NCI-H226 (cell line): ENCODE measurements around the gene ARHGEF37.

ENCODE experiments used
- DNase-seq: peaks from one replicate; pipeline ENCODE4 v3.0.0-alpha.2; 2015

The ARHGEF37 gene

DNA sequence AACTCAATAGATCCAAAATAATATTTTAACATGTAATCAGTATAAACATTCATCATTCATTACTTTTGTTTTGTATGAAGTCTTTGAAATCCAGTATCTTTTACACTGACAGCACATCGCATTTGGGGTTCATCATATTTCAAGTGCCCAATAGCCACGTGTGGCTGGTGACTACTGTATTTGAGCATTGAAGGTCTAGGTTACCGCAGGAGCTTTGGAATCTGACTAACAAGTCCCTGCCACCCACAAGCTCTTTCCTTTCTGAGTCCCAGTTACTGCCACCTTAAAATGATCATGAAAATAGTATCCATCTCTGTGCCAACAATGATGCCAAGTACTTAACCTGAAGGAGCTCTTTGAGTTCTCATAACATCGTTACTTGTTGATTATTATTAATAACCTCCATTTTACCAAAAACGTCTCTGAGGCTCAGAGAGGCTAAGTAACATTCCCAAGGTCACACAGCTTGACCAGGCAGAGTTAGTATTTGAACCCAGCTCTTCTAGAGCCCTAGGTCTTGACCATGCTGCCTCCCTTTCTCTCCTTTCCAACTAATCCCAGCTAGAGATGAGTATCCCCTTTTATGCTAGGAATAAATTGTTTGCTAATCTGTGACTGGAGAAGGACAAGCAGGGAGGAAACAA is 24.2 kb downstream of the ARHGEF37 start:
- DNase-seq, result no peak

- DNase-seq, result peak; percentile 97
Measured at GRCh38 chr5:149605998-149606724, 24.9 kb downstream of the ARHGEF37 start.

DNA sequence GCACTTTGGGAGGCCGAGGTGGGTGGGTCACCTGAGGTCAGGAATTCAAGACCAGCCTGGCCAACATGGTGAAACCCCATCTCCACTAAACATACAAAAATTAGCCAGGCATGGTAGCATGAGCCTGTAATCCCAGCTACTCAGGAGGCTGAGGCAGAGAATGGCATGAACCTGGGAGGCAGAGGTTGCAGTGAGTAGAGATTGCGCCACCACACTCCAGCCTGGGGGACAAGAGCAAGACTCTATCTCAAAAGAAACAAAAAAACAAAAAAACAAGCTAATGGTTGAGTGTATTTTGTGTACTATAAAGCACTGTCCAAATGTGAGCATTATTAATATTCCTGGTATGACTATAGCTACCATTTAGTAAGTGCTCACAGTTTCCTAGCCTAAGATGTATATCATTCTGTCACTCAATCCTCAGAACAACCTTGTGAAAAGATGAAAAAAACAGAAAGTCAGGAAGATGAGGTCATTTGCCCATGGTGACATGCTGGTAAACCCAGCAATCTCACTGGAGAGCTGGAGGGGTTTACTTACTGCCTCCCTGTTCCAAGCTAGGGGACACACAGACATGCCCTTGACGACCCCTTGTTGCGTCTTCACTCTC is 27.7 kb downstream of the ARHGEF37 start:
- DNase-seq, result no peak

DNA sequence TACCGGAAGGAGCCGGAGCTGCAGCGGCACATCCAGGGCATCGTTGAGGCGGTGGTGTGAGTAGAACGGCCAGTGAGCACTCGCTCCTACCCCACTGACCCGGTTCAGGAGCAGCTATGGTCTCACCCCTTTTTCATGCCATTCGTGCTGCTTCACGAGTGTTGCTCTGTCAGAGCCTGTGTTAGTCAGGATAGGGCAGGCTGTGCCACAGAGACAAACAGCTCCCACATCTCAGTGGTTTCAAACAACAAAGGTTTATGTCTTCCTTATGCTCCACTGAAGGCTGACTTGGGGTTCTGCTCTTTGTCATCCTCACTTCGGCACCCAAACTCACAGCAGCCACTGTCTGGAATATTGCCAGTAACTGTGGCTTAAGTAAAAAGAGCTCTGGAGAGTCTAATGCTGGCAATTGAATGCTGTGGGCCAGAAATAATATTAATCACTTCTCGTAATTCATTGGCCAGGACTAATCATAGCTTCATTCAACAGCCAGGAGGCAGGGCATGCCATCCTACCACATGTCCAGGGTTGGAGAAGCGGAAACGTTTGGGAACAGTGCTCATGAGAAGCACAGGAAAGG is 28.4 kb downstream of the ARHGEF37 start:
- no peak for DNase-seq

- no peak for DNase-seq
Measured at GRCh38 chr5:149610589-149611255, 29.4 kb downstream of the ARHGEF37 start.

DNA sequence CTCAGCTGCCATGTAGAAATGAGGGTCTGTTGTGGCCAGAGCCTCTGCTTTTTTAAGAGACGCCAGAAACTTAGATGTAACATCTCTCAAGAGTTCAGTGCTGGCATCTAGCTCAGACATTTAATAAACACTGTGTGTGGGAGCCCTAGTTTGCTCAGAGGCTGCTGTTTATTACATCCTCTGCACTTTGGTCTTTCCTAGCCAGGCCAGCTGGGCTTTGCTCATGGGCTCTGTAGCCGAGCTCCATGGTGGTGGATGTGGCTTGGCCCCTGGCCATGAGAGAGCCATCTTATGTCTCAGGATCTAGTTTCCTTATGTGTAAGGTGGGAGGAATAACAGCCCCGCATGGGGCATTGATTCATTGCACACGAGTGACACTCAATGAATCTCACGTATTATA is 30.0 kb downstream of the ARHGEF37 start:
- DNase-seq, result peak; percentile 69

DNA sequence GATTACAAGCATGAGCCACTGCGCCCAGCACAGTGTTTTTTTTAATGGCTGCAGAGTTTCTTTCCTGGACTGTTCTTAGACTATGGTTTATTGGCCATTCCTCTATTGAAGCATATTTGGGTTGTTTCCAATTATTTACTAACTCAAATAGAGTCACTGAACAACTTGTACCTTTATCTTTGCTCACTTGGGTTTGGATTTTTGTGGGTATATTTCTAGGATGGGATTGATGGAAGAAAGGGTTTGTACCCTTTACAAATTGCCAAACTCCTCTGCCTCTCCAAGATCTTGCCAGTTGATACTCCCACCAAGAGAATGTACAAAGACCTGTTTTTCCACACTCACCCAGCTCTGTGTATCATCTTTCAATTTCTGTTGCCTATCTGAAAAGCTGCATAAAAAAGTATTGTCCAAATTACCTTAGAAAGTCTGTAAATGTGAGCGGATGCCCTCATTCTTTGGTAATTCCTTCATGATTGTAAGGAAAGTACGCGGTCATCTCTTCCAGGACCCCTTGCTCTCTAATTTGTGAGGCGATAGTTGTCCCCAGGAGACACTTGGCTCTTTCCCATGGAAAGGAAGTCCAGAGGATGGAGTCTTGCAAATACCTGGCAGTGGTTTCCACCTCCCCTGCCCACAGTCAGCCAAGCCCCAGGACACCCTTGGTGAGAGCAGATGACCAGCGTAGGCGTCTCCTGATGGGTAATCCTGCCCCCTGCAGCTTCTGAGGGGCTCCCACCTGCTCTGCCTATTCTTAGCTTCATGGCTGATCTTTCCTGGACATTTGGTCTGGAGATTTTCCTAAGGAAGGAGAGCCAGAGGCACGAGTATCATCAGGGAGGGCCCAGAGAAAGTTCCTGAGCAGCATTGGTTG is 33.0 kb downstream of the ARHGEF37 start:
- DNase-seq, result no peak

- no peak for DNase-seq
Measured at GRCh38 chr5:149615976-149616375, 34.7 kb downstream of the ARHGEF37 start.

- DNase-seq, result no peak
Measured at GRCh38 chr5:149616727-149617285, 35.5 kb downstream of the ARHGEF37 start.

DNA sequence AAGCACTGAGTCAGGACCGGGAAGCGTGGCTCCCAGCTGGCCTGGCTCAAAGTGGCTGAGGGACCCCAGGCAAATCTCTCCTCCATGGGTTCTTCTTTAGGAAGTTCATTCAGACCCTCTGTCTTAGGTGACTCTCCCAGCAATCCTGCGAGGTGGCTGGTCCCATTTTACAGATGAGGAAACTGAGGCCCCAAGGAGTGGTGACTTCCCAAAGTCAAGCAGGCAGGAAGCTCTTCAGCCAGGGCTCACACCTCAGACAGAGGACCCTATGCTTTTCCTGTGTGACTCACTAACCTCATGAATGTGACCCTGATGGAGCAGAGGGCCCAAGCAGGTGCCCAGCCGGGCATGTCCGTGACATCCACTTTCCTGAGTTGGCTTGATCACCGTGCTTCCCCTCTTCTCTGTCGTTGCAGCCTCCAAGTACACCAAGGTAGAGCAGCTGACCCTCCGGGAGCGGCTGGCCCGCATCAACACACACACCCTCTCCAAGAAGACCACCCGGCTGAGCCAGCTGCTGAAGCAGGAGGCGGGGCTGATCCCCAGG is 36.5 kb downstream of the ARHGEF37 start:
- no peak for DNase-seq

DNA sequence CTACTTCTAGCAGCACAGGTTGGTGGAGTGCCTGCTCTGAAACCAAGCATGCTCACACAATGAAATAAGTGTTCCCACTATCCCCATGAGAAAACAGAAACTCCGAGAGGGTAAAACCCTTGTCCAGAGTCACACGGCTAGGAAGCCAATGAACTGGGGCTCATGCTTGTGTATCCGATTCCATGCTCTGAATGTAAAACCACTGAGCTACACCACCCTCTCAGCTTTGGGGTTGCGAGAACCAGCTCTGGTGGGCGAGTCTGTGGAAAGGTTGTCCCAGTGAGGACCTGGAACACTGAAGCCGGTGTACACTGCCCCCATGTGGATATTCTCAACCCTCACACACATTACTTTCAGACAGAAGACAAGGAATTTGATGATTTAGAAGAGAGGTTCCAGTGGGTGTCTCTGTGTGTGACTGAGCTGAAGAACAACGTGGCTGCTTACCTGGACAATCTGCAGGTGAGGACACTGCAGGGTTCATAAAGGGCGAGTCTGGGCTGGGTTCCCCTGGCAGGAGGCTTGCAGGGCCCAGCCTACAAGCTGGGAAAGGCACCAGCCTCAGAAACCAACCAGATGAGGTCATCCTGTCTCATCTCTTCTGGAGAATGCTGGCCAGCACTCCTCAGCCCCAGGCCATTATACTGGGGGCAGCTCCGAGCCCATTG is 37.4 kb downstream of the ARHGEF37 start:
- peak; percentile 90 for DNase-seq

- no peak for DNase-seq
Measured at GRCh38 chr5:149621415-149622098, 40.3 kb downstream of the ARHGEF37 start.

- DNase-seq, result no peak
Measured at GRCh38 chr5:149622466-149622865, 41.2 kb downstream of the ARHGEF37 start.

DNA sequence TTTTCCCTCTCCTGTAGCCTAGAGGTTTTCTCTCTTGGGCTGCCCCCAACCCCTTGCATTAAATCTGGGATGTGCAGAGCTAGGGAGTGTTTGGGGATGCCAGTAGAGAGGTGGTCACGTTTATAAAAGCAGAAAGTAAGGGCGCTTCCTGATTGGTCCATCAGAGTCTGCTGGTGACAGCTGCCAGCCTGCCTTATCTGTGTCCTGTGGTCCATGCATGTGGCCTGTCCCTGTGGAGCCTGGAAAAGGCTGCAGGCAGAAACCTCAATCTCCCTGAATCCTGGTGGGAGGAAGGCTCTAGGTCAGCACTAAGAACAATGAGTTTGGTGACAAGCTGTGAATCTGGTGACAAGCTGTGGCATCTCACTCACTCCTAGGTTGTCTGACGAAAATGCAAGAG is 42.2 kb downstream of the ARHGEF37 start:
- no peak for DNase-seq

- DNase-seq, result no peak
Measured at GRCh38 chr5:149627070-149627469, 45.8 kb downstream of the ARHGEF37 start.

DNA sequence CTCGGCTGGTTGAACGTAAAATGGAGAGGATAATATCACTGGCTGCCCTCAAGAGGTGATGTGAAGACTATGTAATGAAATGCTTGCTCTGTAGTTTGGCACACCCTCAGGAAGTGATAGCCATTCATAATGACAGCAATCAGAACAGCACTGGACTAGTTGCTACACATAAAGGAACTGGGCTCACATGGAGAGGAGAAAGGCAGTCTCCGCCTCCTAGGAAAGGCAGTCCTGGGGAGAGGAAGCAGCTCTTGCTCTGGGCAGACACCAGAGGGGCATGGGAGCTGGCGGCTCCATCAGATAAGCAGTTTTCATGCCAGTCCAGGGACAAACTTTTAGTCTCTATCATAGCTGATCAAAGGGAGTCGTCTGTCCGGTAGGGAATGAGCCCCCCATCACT is 46.9 kb downstream of the ARHGEF37 start:
- no peak for DNase-seq

DNA sequence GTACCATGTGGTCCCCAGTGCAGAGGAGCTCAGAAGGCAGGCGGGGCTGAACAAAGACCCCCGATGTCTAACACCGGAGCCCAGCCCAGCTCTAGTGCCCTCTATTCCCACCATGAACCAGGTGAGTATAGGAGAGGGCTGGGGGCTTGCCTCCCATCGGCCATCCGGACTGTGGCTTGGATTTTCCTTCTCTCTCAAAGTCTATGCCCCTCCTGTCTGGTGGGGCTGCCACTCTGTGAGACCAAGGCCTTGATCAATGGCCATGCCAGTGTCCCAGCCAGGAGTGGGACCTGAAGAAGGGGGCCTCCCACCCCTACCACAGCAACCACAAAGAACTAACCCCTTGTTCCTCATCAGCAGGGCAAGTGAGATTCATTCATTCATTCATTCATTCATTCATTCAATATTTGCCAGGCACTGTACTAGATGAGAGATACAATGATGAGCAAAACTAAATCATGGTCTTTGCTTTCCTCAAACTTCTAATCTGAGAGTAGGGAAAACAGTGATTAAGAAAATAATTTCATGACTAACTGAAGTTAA is 47.6 kb downstream of the ARHGEF37 start:
- no peak for DNase-seq

- DNase-seq, result no peak
Measured at GRCh38 chr5:149629421-149629820, 48.1 kb downstream of the ARHGEF37 start.

GRCh38 chr5:149630337-149630736 is 49.0 kb downstream of the ARHGEF37 start:
- DNase-seq, result no peak

- DNase-seq, result no peak
Measured at GRCh38 chr5:149631506-149631905, 50.2 kb downstream of the ARHGEF37 start.
